ENCODE data around the gene KIAA1671.

GRCh38 chr22:25025491-25026400, 73.2 kb downstream of the KIAA1671 start:
- TF ChIP-seq CTCF (optimal IDR thresholded peaks at IDR 0.05 in 1 of 3, IDR thresholded peaks at IDR 0.05 in 1 of 3, conservative IDR thresholded peaks at IDR 0.05 in 1 of 3; ENCODE audit: extremely low read depth in 1 of 3, insufficient read depth in 2 of 3, low read length in 3 of 3) = no peak
- no peak for TF ChIP-seq EZH2 (IDR thresholded peaks at IDR 0.05; ENCODE audit: low read length)

Measured in keratinocyte (primary cell).